ENCODE data around the gene ZFP57.

DNA sequence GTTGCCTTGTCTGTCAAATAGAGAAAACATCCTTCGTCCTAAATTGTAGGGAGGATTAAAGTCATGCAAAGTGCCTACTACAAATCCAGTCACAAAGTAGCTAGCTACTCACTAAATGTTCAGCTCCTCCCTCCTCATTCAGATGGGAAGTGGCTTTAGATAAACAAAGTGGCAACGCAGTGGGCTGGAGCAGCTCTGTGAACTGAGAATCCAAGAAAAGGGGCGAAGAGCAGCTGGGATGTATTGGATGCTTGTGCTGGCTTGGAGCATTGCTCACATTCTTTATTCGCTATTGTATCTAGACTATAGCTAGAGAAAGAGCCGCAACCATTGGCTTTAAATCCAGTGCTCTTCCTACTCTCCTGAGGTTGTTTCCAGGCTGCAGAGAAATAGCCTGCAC is 13.8 kb downstream of the ZFP57 start:
- TF ChIP-seq, protein P1, sequence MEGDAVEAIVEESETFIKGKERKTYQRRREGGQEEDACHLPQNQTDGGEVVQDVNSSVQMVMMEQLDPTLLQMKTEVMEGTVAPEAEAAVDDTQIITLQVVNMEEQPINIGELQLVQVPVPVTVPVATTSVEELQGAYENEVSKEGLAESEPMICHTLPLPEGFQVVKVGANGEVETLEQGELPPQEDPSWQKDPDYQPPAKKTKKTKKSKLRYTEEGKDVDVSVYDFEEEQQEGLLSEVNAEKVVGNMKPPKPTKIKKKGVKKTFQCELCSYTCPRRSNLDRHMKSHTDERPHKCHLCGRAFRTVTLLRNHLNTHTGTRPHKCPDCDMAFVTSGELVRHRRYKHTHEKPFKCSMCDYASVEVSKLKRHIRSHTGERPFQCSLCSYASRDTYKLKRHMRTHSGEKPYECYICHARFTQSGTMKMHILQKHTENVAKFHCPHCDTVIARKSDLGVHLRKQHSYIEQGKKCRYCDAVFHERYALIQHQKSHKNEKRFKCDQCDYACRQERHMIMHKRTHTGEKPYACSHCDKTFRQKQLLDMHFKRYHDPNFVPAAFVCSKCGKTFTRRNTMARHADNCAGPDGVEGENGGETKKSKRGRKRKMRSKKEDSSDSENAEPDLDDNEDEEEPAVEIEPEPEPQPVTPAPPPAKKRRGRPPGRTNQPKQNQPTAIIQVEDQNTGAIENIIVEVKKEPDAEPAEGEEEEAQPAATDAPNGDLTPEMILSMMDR (IDR thresholded peaks at IDR 0.05) = no peak
- TF ChIP-seq POLR2AphosphoS5 (IDR thresholded peaks at IDR 0.05) (no peak), EP300 (IDR thresholded peaks at IDR 0.05) (no peak), POLR2A (IDR thresholded peaks at IDR 0.05) (no peak)

All from gastroesophageal sphincter (tissue), 3 donors.